ENCODE results near the gene CEP78. TPM values are rescaled to one million over a fixed set of nuclear protein-coding genes. Genes with fewer than 3 reads are reported as not detected.
"Not testable (repeated sequence)": the region's sequence is repeated elsewhere in the genome, so short reads cannot be mapped to it uniquely, and the experiment has no call there.

CEP78 gene, protein sequence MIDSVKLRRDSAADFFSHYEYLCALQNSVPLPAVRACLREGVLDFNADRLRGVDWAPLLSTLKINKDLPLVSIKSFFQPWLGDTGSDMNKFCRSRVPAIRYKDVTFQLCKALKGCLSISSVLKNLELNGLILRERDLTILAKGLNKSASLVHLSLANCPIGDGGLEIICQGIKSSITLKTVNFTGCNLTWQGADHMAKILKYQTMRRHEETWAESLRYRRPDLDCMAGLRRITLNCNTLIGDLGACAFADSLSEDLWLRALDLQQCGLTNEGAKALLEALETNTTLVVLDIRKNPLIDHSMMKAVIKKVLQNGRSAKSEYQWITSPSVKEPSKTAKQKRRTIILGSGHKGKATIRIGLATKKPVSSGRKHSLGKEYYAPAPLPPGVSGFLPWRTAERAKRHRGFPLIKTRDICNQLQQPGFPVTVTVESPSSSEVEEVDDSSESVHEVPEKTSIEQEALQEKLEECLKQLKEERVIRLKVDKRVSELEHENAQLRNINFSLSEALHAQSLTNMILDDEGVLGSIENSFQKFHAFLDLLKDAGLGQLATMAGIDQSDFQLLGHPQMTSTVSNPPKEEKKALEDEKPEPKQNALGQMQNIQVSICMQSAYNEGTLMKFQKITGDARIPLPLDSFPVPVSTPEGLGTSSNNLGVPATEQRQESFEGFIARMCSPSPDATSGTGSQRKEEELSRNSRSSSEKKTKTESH
- total RNA-seq = 13.7 TPM

GRCh38 chr9:78235762-78236550 is at the start of gene CEP78:
CEP78 (plus strand) TSS chr9:78236075; CDS start chr9:78236351, 276 bp downstream.
- DNase-seq (ENCODE audit: low spot score) = peak; percentile 91

DNA sequence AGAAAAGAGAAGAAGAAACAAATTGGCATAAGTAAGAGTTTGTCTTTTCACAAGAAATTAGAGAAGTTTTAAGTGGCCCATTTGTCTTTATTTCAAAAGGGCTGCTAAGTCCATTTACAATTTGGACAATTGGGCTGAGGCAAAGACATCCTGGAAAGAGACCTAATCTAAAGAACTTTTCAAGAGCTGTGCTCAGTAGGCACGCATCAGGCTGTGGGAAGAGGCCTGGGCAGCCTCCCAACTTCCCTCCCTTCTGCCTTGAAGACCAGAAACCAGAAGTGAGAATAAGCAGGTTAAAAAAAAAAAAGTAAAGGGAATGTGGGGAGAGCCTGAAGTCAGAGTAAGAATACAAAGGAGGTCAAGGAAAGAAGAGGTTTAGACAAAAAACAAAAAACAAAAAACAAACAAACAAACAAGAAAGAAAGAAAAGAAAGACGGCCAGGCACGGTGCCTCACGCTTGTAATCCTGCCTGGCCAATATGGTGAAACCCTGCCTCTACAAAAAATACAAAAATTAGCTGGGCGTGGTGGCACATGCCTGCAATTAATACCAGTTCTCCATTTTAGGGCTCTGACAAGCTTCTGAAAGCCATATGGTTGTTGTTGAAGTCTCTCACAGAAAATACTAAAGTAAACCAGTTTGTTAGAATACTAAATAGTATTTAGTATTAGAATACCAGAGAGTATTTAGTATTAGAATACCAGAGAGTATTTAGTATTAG is 48.0 kb upstream of the CEP78 start:
- no peak for DNase-seq (ENCODE audit: low spot score)

DNA sequence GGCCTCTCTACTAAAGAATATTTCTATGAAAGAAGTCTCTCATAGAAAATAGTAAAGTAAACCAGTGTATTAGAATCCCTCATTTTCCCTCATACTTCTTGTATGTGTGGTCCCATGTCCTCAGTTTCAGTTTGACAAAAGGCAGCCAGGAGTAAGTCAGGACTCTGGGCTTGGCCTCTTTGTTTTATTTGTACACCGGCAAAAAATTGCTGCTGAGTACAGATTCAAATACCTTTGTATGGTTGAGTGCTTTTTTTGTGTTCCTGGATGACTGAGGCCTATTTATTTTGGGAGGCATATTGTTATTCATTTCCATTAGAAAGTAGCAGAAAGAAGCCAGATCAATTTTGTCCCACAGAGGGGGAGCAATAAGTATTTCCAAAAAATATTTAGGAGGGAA is 47.3 kb upstream of the CEP78 start:
- DNase-seq (ENCODE audit: low spot score) = no peak

DNA sequence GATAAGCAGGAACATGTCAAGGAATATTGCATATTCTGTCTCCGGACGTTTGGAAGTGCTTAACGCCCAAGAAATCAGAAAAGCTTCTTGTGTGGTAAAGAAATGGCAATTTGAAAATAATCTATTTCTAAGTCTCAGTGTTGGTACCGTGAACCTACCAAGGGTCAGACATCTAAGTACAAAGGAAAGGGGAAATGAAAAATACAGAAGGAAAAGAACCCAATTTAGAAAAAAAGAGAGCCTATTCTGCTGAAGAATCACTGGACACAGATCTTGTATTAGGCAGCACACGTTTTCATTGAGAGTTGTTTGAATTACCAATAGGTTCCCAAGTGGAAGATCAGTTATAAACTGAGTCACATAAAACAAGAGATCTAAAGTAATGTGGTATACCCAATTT is 46.9 kb upstream of the CEP78 start:
- no peak for DNase-seq (ENCODE audit: low spot score)

- DNase-seq (ENCODE audit: low spot score) = no peak
Observed at GRCh38 chr9:78189461-78189860, 46.4 kb upstream of the CEP78 start.

GRCh38 chr9:78191931-78192330 is 43.9 kb upstream of the CEP78 start:
- no peak for DNase-seq (ENCODE audit: low spot score)

GRCh38 chr9:78196258-78196657 is 39.6 kb upstream of the CEP78 start:
- no peak for DNase-seq (ENCODE audit: low spot score)

- DNase-seq (ENCODE audit: low spot score) = not testable (repeated sequence)
Observed at GRCh38 chr9:78201158-78201777, 34.6 kb upstream of the CEP78 start.

GRCh38 chr9:78207319-78207718 is 28.6 kb upstream of the CEP78 start:
- DNase-seq (ENCODE audit: low spot score) = no peak

GRCh38 chr9:78207901-78208300 is 28.0 kb upstream of the CEP78 start:
- no peak for DNase-seq (ENCODE audit: low spot score)

DNA sequence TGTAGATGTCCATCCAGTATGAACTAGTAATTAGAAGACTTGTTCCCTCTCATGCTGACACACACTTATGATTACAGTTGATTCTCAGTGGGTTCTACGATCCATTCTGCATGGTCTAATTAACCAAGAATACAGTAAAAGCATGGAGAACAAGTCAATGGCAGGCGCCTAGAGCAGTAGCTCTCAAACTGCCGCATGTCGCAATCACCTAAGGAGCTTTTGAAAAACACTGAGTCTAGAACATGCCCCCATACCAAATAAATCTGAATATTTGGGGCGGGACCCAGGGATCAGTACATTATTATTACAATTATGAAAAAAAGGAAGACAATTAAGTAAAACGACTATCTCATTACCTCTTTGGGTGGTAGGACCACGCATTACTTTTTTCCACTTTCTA is 26.7 kb upstream of the CEP78 start:
- DNase-seq (ENCODE audit: low spot score) = no peak

- DNase-seq (ENCODE audit: low spot score) = no peak
Observed at GRCh38 chr9:78210841-78211301, 25.0 kb upstream of the CEP78 start.

DNA sequence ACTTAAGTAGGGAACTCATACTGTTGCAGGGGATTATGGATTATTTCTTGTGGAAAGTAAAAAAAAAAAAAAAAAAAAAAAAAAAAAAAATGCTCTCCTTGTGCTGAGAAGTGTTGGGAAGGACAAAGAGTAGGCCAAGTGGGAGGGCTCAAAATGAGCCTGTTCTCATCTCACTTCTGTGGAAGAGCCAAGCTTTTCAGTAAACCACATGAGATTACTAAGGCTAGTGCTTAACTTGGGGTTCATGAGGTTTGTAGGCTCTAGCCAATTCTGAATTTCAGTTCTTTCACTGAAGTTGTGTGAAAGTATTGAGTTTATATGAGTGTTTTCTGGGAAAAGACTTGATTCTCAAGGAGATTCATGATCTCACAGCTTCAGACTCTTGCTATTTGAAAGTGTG is 23.0 kb upstream of the CEP78 start:
- no peak for DNase-seq (ENCODE audit: low spot score)

- no peak for DNase-seq (ENCODE audit: low spot score)
Observed at GRCh38 chr9:78213712-78214111, 22.2 kb upstream of the CEP78 start.

GRCh38 chr9:78214492-78214891 is 21.4 kb upstream of the CEP78 start:
- DNase-seq (ENCODE audit: low spot score) = no peak

DNA sequence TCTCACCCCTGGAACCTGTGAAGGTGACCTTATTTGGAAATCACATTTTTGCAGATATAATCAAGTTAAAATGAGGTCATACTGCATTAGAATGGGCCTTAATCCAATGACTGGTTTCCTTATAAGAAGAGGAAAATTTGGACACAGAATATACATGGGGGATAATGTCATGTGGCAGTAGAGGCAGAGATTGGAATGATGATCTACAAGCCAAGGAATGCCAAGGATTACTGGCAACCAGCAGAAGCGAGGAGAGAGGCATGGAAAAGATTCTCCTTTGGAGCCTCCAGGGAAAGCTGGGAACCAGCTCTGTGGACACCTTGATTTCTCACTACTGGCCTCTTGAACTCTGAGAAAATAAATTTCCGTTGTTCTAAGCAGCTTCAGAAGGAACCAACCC is 20.2 kb upstream of the CEP78 start:
- DNase-seq (ENCODE audit: low spot score) = no peak

- DNase-seq (ENCODE audit: low spot score) = no peak
Observed at GRCh38 chr9:78218890-78219289, 17.0 kb upstream of the CEP78 start.

DNA sequence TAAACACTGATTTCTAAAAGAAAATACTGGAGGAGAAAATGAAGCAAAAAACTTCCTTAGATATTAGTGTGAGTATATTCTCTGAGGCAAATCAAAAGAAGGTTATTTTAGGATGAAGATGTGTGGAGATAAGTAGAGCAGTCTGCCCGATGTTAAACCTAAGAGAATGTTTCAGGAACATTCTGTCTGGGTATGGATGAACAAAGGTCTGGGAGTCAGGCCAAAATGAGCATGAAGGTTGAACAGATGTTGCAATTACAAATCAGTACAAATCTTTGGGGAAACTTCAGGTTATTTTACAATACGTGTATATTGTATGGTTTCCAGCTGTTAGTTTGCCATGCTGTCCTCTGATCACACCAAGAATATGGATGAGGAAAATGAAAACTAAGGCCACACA is 14.4 kb upstream of the CEP78 start:
- no peak for DNase-seq (ENCODE audit: low spot score)

GRCh38 chr9:78221841-78222240 is 14.0 kb upstream of the CEP78 start:
- DNase-seq (ENCODE audit: low spot score) = not testable (repeated sequence)

DNA sequence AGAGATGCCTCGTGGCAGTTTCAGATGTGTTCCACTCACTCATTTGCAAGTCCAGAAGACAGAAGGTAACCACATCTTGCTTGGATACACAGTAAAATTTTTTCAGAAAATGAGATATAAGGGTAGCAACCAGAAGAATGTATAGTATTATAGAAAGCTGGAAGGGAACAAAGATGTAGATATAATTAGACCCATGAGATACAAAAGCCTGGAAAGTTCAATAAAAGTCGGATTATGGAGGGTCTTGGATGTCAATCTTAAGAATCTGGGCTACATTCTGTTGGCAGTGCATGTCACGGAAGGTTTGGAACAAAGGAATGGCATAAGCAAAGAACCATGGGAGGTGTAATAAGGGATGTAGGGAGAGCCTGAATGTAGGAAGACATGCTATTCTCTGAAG is 5.1 kb upstream of the CEP78 start:
- no peak for DNase-seq (ENCODE audit: low spot score)

DNA sequence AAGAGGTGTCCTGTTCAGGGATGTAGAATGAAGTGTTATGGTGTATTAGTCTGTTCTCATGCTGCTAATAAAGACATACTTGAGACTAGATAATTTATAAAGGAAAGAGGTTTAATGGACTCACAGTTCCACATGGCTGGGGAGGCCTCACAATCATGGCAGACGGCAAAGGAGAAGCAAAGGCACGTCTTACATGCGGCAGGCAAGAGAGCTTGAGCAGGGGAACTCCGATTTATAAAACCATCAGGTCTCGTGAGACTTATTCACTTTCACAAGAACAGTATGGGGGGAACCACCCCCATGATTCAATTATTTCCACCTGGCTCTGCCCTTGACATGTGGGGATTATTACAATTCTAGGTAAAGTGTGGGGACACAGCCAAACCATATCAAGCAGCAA is 3.4 kb upstream of the CEP78 start:
- not testable (repeated sequence) for DNase-seq (ENCODE audit: low spot score)

Measured in mucosa of gallbladder (tissue), 1 donor.